ENCODE results near the gene MCF2L2. TPM values are rescaled to one million over a fixed set of nuclear protein-coding genes. Genes with fewer than 3 reads are reported as not detected.

MCF2L2 gene
- total and polyA plus RNA-seq, 2 donors (not counting 3 experiments of a cell fraction or from before 2014, with no cell fraction given), result 0.15 to 1.1 TPM

- DNase-seq (ENCODE audit: low read depth, low spot score) (no peak), FAIRE-seq (no peak)
- Histone ChIP-seq H3K27ac (ENCODE audit: insufficient read depth, low read depth, low read length) (no peak overlapping the region), H3K27me3 (ENCODE audit: control insufficient read depth in 2 of 2, insufficient read depth in 2 of 2, low read length in 2 of 2) (no peaks in the 10 kb centered on the region), H2AFZ (ENCODE audit: low read depth, low read length) (no peak overlapping the region), H3K9ac (replicated peaks; ENCODE audit: extremely low read depth, insufficient read depth, low read length) (no peak overlapping the region), H3K9me1 (replicated peaks; ENCODE audit: control insufficient read depth, extremely low read depth, insufficient read depth, low read length) (no peaks in the 10 kb centered on the region), H3K4me2 (ENCODE audit: insufficient read depth, low read length) (no peak overlapping the region), H3K36me3 (ENCODE audit: control insufficient read depth in 2 of 2, extremely low read depth in 1 of 2, insufficient read depth in 2 of 2, low read length in 2 of 2) (no peaks in the 10 kb centered on the region), H3K4me1 (ENCODE audit: control insufficient read depth, extremely low read depth, insufficient read depth, low read length) (peaks cover 4% of the 10 kb centered on the region), H3K4me3 (replicated peaks in 1 of 3; ENCODE audit: insufficient read depth in 1 of 3, low read depth in 1 of 3, low read length in 3 of 3) (no peak overlapping the region), H3K79me2 (ENCODE audit: control insufficient read depth, insufficient read depth, low read length) (no peaks in the 10 kb centered on the region), H3K9me3 (replicated peaks; ENCODE audit: control insufficient read depth, insufficient read depth, low read length) (no peaks in the 10 kb centered on the region), H4K20me1 (replicated peaks; ENCODE audit: control insufficient read depth, extremely low read depth, insufficient read depth, low read length) (no peaks in the 10 kb centered on the region)
- no TSS peak for BruUV-seq (replicated peaks)
- dilution Hi-C loops (cut with MboI; ENCODE audit: extremely low pct_ligation_motif_present, low sequenced_read_pairs) (no loop called here), intact Hi-C loops (cut with micrococcal nuclease) (no loop called here)
- TF ChIP-seq JUN (IDR thresholded peaks at IDR 0.05; ENCODE audit: borderline replicate concordance, insufficient read depth, insufficient read length, low read depth), result no peak
- TF ChIP-seq GATA2 (IDR thresholded peaks at IDR 0.05; ENCODE audit: insufficient read depth, insufficient read length, low read depth, low read length), result no peak
- TF ChIP-seq CTCF (IDR thresholded peaks at IDR 0.05; ENCODE audit: extremely low read depth in 1 of 2, insufficient read depth in 1 of 2, low read depth in 1 of 2, low read length in 2 of 2), result no peak
- ChIA-PET POLR2A (no interaction called here), CTCF (no interaction called here)
These were observed 117.5 kb downstream of the MCF2L2 start for GRCh38 chr3:183310936-183311335.

- no peaks in the 10 kb centered on the region for H3K36me3 ChIP-seq (ENCODE audit: control insufficient read depth in 2 of 2, extremely low read depth in 1 of 2, insufficient read depth in 2 of 2, low read length in 2 of 2)
- H3K79me2 ChIP-seq (ENCODE audit: control insufficient read depth, insufficient read depth, low read length), result no peaks in the 10 kb centered on the region
- DNase-seq (ENCODE audit: low read depth, low spot score), result no peak
- intact Hi-C loops (cut with micrococcal nuclease), result no loop called here
- H3K4me3 ChIP-seq (replicated peaks in 1 of 3; ENCODE audit: insufficient read depth in 1 of 3, low read depth in 1 of 3, low read length in 3 of 3), result no peak overlapping the region
- no peaks in the 10 kb centered on the region for H3K27me3 ChIP-seq (ENCODE audit: control insufficient read depth in 2 of 2, insufficient read depth in 2 of 2, low read length in 2 of 2)
- CTCF ChIA-PET, result interaction anchor here (1.3 kb wide), 1 partner anchor 73 kb away, joined by 4 read pairs; no protein-coding TSS in a partner anchor
- H3K9me1 ChIP-seq (replicated peaks; ENCODE audit: control insufficient read depth, extremely low read depth, insufficient read depth, low read length), result no peaks in the 10 kb centered on the region
- no peak for FAIRE-seq
- TF ChIP-seq EZH2 (IDR thresholded peaks at IDR 0.05; ENCODE audit: borderline replicate concordance, low read depth, low read length, severe bottlenecking) (no peak), FOS (IDR thresholded peaks at IDR 0.05; ENCODE audit: borderline replicate concordance, insufficient read depth, low read length) (no peak), CTCF (IDR thresholded peaks at IDR 0.05; ENCODE audit: extremely low read depth in 1 of 2, insufficient read depth in 1 of 2, low read depth in 1 of 2, low read length in 2 of 2) (no peak), MYC (IDR thresholded peaks at IDR 0.05; ENCODE audit: low read depth, low read length) (no peak), POLR2A (IDR thresholded peaks at IDR 0.05; ENCODE audit: low read depth, low read length) (no peak), GATA2 (IDR thresholded peaks at IDR 0.05; ENCODE audit: insufficient read depth, insufficient read length, low read depth, low read length) (no peak), JUN (IDR thresholded peaks at IDR 0.05; ENCODE audit: borderline replicate concordance, insufficient read depth, insufficient read length, low read depth) (no peak), POLR2AphosphoS5 (IDR thresholded peaks at IDR 0.05; ENCODE audit: insufficient read depth, low read depth, low read length) (no peak)
- TF ChIP-seq, protein P1, sequence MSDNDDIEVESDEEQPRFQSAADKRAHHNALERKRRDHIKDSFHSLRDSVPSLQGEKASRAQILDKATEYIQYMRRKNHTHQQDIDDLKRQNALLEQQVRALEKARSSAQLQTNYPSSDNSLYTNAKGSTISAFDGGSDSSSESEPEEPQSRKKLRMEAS (IDR thresholded peaks at IDR 0.05; ENCODE audit: insufficient read depth, insufficient read length), result no peak
- no peaks in the 10 kb centered on the region for H3K9me3 ChIP-seq (replicated peaks; ENCODE audit: control insufficient read depth, insufficient read depth, low read length)
- no peak overlapping the region for H3K4me2 ChIP-seq (ENCODE audit: insufficient read depth, low read length)
- no peak overlapping the region for H3K9ac ChIP-seq (replicated peaks; ENCODE audit: extremely low read depth, insufficient read depth, low read length)
- dilution Hi-C loops (cut with MboI; ENCODE audit: extremely low pct_ligation_motif_present, low sequenced_read_pairs), result no loop called here
- H4K20me1 ChIP-seq (replicated peaks; ENCODE audit: control insufficient read depth, extremely low read depth, insufficient read depth, low read length), result no peaks in the 10 kb centered on the region
- POLR2A ChIA-PET, result no interaction called here
- H3K27ac ChIP-seq (ENCODE audit: insufficient read depth, low read depth, low read length), result no peak overlapping the region
- no peak overlapping the region for H2AFZ ChIP-seq (ENCODE audit: low read depth, low read length)
- no TSS peak for BruUV-seq (replicated peaks)
- H3K4me1 ChIP-seq (ENCODE audit: control insufficient read depth, extremely low read depth, insufficient read depth, low read length), result peaks cover 4% of the 10 kb centered on the region
These were observed 119.1 kb downstream of the MCF2L2 start for GRCh38 chr3:183309276-183309675.
